ENCODE measurements around the gene KLK2. TPM values are rescaled to one million over a fixed set of nuclear protein-coding genes. Genes with fewer than 3 reads are reported as not detected.

The KLK2 gene
- polyA plus RNA-seq, 1 donor from 2014 or later = not detected

DNA sequence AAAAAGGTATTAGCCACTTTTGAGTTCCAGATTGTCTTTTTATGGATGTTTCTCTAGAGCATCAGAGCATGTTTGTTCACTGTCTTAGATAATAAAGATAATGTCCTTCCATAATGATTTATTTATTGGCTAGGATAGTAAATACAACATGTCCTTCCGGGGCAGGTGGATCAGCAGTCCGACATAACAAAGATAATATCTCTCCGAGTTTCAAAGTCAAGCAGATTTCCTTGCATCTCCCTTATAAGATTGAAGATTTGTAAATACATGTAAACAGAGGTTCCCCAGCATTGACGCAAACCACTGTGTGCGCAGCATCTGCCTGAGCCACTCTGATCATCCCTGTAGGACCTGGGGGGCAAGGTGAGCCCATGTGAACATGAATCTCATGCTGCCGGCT lies 31.1 kb upstream of the KLK2 start:
- Histone ChIP-seq H3F3A (ENCODE audit: insufficient read depth, low read length, poor library complexity, severe bottlenecking) (no peaks in the 10 kb centered on the region), H3K9ac (ENCODE audit: low read length) (no peak overlapping the region), H3K9me3 (ENCODE audit: low read length) (no peaks in the 10 kb centered on the region), H2AFZ (ENCODE audit: low read depth, low read length) (no peak overlapping the region), H3K79me2 (replicated peaks; ENCODE audit: insufficient read depth, low read length) (no peaks in the 10 kb centered on the region), H4K20me1 (ENCODE audit: insufficient read depth) (no peaks in the 10 kb centered on the region), H3K36me3 (ENCODE audit: insufficient read depth, low read length) (no peaks in the 10 kb centered on the region), H3K4me2 (ENCODE audit: low read length) (no peak overlapping the region), H3K27ac (ENCODE audit: low read length) (no peak overlapping the region), H3K9me2 (ENCODE audit: insufficient read depth, low read length) (no peaks in the 10 kb centered on the region), H3K4me3 (ENCODE audit: low read length) (no peak overlapping the region), H3K27me3 (ENCODE audit: insufficient read depth, low read depth, low read length) (peaks cover 2% of the 10 kb centered on the region)
- TF ChIP-seq, protein P1, sequence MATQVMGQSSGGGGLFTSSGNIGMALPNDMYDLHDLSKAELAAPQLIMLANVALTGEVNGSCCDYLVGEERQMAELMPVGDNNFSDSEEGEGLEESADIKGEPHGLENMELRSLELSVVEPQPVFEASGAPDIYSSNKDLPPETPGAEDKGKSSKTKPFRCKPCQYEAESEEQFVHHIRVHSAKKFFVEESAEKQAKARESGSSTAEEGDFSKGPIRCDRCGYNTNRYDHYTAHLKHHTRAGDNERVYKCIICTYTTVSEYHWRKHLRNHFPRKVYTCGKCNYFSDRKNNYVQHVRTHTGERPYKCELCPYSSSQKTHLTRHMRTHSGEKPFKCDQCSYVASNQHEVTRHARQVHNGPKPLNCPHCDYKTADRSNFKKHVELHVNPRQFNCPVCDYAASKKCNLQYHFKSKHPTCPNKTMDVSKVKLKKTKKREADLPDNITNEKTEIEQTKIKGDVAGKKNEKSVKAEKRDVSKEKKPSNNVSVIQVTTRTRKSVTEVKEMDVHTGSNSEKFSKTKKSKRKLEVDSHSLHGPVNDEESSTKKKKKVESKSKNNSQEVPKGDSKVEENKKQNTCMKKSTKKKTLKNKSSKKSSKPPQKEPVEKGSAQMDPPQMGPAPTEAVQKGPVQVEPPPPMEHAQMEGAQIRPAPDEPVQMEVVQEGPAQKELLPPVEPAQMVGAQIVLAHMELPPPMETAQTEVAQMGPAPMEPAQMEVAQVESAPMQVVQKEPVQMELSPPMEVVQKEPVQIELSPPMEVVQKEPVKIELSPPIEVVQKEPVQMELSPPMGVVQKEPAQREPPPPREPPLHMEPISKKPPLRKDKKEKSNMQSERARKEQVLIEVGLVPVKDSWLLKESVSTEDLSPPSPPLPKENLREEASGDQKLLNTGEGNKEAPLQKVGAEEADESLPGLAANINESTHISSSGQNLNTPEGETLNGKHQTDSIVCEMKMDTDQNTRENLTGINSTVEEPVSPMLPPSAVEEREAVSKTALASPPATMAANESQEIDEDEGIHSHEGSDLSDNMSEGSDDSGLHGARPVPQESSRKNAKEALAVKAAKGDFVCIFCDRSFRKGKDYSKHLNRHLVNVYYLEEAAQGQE (IDR thresholded peaks at IDR 0.05; ENCODE audit: borderline replicate concordance) = no peak
- TF ChIP-seq EZH2 (IDR thresholded peaks at IDR 0.05; ENCODE audit: borderline replicate concordance, insufficient read depth, low read length, poor library complexity, severe bottlenecking) (no peak), CTCF (IDR thresholded peaks at IDR 0.05; ENCODE audit: poor library complexity, severe bottlenecking) (no peak), SMC3 (conservative IDR thresholded peaks at IDR 0.05; ENCODE audit: poor library complexity) (no peak), EP300 (conservative IDR thresholded peaks at IDR 0.05; ENCODE audit: poor library complexity, severe bottlenecking) (no peak)

- Histone ChIP-seq H3K4me3 (ENCODE audit: low read length) (no peak overlapping the region), H4K20me1 (ENCODE audit: insufficient read depth) (no peaks in the 10 kb centered on the region), H3K27me3 (ENCODE audit: insufficient read depth, low read depth, low read length) (no peaks in the 10 kb centered on the region), H3K36me3 (ENCODE audit: insufficient read depth, low read length) (no peaks in the 10 kb centered on the region), H3K4me2 (ENCODE audit: low read length) (no peak overlapping the region), H3K27ac (ENCODE audit: low read length) (no peak overlapping the region), H3K79me2 (replicated peaks; ENCODE audit: insufficient read depth, low read length) (no peaks in the 10 kb centered on the region), H3K9me3 (ENCODE audit: low read length) (no peaks in the 10 kb centered on the region), H2AFZ (ENCODE audit: low read depth, low read length) (no peak overlapping the region), H3K9me2 (ENCODE audit: insufficient read depth, low read length) (no peaks in the 10 kb centered on the region), H3F3A (ENCODE audit: insufficient read depth, low read length, poor library complexity, severe bottlenecking) (no peaks in the 10 kb centered on the region), H3K9ac (ENCODE audit: low read length) (no peak overlapping the region)
- TF ChIP-seq MXI1 (conservative IDR thresholded peaks at IDR 0.05; ENCODE audit: poor library complexity, severe bottlenecking) (no peak), EP300 (conservative IDR thresholded peaks at IDR 0.05; ENCODE audit: poor library complexity, severe bottlenecking) (no peak), SMC3 (conservative IDR thresholded peaks at IDR 0.05; ENCODE audit: poor library complexity) (no peak), POLR2AphosphoS5 (IDR thresholded peaks at IDR 0.05) (no peak), EZH2 (IDR thresholded peaks at IDR 0.05; ENCODE audit: borderline replicate concordance, insufficient read depth, low read length, poor library complexity, severe bottlenecking) (no peak), CTCF (IDR thresholded peaks at IDR 0.05; ENCODE audit: poor library complexity, severe bottlenecking) (no peak), RAD21 (conservative IDR thresholded peaks at IDR 0.05) (no peak), TAF1 (IDR thresholded peaks at IDR 0.05; ENCODE audit: low read depth) (no peak)
- TF ChIP-seq, protein P1 (IDR thresholded peaks at IDR 0.05; ENCODE audit: borderline replicate concordance) = no peak
Observed at GRCh38 chr19:50843205-50843604, 30.0 kb upstream of the KLK2 start.

Measured in neural cell (in vitro differentiated cells).